T-helper 22 cell (primary cell): ENCODE data around the gene ANKRD27.
"Not testable (repeated sequence)": the region's sequence is repeated elsewhere in the genome, so short reads cannot be mapped to it uniquely, and the experiment has no call there.

Source experiments
- DNase-seq: peaks from one replicate; pipeline ENCODE4 v3.0.0-alpha.2; 2020; ENCODE audit warnings: low read depth

Gene ANKRD27

GRCh38 chr19:32652331-32652730 is 22.6 kb downstream of the ANKRD27 start:
- DNase-seq, result not testable (repeated sequence)

GRCh38 chr19:32651729-32652140 is 23.2 kb downstream of the ANKRD27 start:
- no peak for DNase-seq

GRCh38 chr19:32650671-32651070 is 24.3 kb downstream of the ANKRD27 start:
- no peak for DNase-seq

- DNase-seq, result no peak
These were observed 25.2 kb downstream of the ANKRD27 start for GRCh38 chr19:32649751-32650150.

- DNase-seq, result no peak
These were observed 27.6 kb downstream of the ANKRD27 start for GRCh38 chr19:32647361-32647760.

GRCh38 chr19:32646556-32646955 is 28.4 kb downstream of the ANKRD27 start:
- DNase-seq, result no peak

- peak; percentile 30 for DNase-seq
These were observed 32.2 kb downstream of the ANKRD27 start for GRCh38 chr19:32642771-32643170.

- no peak for DNase-seq
These were observed 36.4 kb downstream of the ANKRD27 start for GRCh38 chr19:32638625-32639024.

GRCh38 chr19:32637480-32637879 is 37.5 kb downstream of the ANKRD27 start:
- no peak for DNase-seq

GRCh38 chr19:32631381-32631780 is 43.6 kb downstream of the ANKRD27 start:
- no peak for DNase-seq

- DNase-seq, result no peak
These were observed 44.6 kb downstream of the ANKRD27 start for GRCh38 chr19:32630338-32630737.

- DNase-seq, result no peak
These were observed 47.2 kb downstream of the ANKRD27 start for GRCh38 chr19:32627714-32628270.

- DNase-seq, result no peak
These were observed 48.0 kb downstream of the ANKRD27 start for GRCh38 chr19:32626969-32627368.

GRCh38 chr19:32624410-32624809 is 50.6 kb downstream of the ANKRD27 start:
- no peak for DNase-seq

GRCh38 chr19:32622002-32622401 is 53.0 kb downstream of the ANKRD27 start:
- no peak for DNase-seq

GRCh38 chr19:32619051-32619685 is 55.8 kb downstream of the ANKRD27 start:
- no peak for DNase-seq

- DNase-seq, result no peak
These were observed 59.4 kb downstream of the ANKRD27 start for GRCh38 chr19:32615569-32615968.

- DNase-seq, result no peak
These were observed 60.1 kb downstream of the ANKRD27 start for GRCh38 chr19:32614916-32615315.

GRCh38 chr19:32613008-32613407 is 62.0 kb downstream of the ANKRD27 start:
- DNase-seq, result no peak

GRCh38 chr19:32611161-32611560 is 63.8 kb downstream of the ANKRD27 start:
- no peak for DNase-seq

GRCh38 chr19:32607479-32607878 is 67.5 kb downstream of the ANKRD27 start:
- no peak for DNase-seq

GRCh38 chr19:32606289-32606688 is 68.7 kb downstream of the ANKRD27 start:
- DNase-seq, result no peak

- no peak for DNase-seq
These were observed 69.4 kb downstream of the ANKRD27 start for GRCh38 chr19:32605544-32605943.

GRCh38 chr19:32603961-32604360 is 71.0 kb downstream of the ANKRD27 start:
- no peak for DNase-seq
